Measurements from ENCODE around the gene PRSS1. TPM values are rescaled to one million over a fixed set of nuclear protein-coding genes. Genes with fewer than 3 reads are reported as not detected.
A peak's percentile ranks its signal among the peaks of the same experiment; 100 is the strongest.

The PRSS1 gene
- total RNA-seq, 1 donor from 2014 or later: not detected

DNA sequence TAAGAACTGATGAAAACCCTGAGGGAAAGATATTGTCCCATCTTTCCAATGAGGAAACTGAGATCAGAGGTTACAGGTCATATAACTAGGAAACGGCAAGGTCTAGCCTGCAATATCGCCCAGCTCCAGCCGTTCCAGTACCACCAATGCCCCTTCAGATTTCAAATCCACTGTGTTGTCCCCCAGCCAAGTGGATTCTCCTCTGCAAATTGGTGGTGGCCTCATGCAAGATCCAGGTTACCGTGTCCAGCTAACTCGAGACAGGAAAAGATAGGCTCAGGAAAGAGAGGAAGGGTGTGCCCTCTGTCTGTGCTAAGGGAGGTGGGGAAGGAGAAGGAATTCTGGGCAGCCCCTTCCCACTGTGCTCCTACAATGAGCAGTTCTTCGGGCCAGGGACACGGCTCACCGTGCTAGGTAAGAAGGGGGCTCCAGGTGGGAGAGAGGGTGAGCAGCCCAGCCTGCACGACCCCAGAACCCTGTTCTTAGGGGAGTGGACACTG, 46.8 kb downstream of the PRSS1 start:
- intact Hi-C loops (cut with DNase I): no loop called here
- Histone ChIP-seq H3K4me3 (peak overlapping the region in 1 of 2 donors; percentile 61), H3K36me3 (no peaks in the 10 kb centered on the region), H3K9me3 (no peaks in the 10 kb centered on the region), H3K27me3 (peaks cover 5% of the 10 kb centered on the region), H3K27ac (no peak overlapping the region), H3K4me1 (peaks cover 5 to 10% of the 10 kb centered on the region in 2 donors)
- DNase-seq (ENCODE audit: low spot score in 2 of 2): peak in 1 of 2 donors; percentile 33
- TF ChIP-seq, protein P1, sequence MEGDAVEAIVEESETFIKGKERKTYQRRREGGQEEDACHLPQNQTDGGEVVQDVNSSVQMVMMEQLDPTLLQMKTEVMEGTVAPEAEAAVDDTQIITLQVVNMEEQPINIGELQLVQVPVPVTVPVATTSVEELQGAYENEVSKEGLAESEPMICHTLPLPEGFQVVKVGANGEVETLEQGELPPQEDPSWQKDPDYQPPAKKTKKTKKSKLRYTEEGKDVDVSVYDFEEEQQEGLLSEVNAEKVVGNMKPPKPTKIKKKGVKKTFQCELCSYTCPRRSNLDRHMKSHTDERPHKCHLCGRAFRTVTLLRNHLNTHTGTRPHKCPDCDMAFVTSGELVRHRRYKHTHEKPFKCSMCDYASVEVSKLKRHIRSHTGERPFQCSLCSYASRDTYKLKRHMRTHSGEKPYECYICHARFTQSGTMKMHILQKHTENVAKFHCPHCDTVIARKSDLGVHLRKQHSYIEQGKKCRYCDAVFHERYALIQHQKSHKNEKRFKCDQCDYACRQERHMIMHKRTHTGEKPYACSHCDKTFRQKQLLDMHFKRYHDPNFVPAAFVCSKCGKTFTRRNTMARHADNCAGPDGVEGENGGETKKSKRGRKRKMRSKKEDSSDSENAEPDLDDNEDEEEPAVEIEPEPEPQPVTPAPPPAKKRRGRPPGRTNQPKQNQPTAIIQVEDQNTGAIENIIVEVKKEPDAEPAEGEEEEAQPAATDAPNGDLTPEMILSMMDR (IDR thresholded peaks at IDR 0.05): no peak

DNA sequence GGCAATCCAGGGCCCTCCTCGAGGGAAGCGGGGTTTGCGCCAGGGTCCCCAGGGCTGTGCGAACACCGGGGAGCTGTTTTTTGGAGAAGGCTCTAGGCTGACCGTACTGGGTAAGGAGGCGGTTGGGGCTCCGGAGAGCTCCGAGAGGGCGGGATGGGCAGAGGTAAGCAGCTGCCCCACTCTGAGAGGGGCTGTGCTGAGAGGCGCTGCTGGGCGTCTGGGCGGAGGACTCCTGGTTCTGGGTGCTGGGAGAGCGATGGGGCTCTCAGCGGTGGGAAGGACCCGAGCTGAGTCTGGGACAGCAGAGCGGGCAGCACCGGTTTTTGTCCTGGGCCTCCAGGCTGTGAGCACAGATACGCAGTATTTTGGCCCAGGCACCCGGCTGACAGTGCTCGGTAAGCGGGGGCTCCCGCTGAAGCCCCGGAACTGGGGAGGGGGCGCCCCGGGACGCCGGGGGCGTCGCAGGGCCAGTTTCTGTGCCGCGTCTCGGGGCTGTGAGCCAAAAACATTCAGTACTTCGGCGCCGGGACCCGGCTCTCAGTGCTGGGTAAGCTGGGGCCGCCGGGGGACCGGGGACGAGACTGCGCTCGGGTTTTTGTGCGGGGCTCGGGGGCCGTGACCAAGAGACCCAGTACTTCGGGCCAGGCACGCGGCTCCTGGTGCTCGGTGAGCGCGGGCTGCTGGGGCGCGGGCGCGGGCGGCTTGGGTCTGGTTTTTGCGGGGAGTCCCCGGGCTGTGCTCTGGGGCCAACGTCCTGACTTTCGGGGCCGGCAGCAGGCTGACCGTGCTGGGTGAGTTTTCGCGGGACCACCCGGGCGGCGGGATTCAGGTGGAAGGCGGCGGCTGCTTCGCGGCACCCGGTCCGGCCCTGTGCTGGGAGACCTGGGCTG, 47.5 kb downstream of the PRSS1 start:
- Histone ChIP-seq H3K9me3 (no peaks in the 10 kb centered on the region), H3K36me3 (no peaks in the 10 kb centered on the region), H3K4me1 (peaks cover 5 to 10% of the 10 kb centered on the region in 2 donors), H3K27ac (peak overlapping the region; percentile 5 to 22), H3K4me3 (peak overlapping the region; percentile 39 to 61), H3K27me3 (peaks cover 5% of the 10 kb centered on the region)
- DNase-seq (ENCODE audit: low spot score in 2 of 2): peak in 1 of 2 donors; percentile 63
- intact Hi-C loops (cut with DNase I): no loop called here
- TF ChIP-seq, protein P1 (IDR thresholded peaks at IDR 0.05): no peak

DNA sequence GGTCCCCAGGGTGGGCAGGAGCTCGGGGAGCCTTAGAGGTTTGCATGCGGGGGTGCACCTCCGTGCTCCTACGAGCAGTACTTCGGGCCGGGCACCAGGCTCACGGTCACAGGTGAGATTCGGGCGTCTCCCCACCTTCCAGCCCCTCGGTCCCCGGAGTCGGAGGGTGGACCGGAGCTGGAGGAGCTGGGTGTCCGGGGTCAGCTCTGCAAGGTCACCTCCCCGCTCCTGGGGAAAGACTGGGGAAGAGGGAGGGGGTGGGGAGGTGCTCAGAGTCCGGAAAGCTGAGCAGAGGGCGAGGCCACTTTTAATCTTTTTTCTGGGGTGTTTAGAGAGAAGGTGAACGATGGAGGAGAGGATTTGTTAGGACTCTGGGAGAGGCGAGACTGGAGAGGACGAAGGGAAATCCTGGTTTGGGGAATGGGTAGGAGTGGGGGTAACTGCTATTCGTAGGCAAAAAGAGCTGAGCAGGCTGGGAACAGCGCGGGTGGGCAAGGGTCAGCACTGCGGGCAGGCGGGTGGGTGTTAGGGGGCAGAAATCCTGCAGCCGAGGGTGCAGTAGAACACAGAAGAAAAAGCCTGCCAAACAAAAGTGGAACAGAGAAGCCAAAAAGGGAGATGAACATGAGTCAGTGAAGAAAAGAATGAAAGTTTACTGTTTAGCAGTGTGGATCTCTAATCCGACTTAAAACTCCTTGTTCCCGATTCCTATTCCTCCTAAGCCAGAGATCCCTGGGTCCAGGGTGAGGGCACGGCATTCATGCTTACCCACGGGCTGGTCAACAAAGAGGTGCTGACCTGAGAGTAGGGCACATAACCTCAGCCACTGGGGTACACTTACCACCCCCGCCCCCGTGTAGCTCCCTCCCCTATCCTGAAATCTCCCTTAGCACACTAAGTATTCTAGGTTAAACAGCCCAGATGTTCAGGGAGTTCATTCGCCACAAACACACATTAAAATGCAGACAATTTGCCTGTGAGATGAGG, 48.4 kb downstream of the PRSS1 start:
- peaks cover 5% of the 10 kb centered on the region for H3K27me3 ChIP-seq
- intact Hi-C loops (cut with DNase I): no loop called here
- peak overlapping the region; percentile 5 to 22 for H3K27ac ChIP-seq

DNA sequence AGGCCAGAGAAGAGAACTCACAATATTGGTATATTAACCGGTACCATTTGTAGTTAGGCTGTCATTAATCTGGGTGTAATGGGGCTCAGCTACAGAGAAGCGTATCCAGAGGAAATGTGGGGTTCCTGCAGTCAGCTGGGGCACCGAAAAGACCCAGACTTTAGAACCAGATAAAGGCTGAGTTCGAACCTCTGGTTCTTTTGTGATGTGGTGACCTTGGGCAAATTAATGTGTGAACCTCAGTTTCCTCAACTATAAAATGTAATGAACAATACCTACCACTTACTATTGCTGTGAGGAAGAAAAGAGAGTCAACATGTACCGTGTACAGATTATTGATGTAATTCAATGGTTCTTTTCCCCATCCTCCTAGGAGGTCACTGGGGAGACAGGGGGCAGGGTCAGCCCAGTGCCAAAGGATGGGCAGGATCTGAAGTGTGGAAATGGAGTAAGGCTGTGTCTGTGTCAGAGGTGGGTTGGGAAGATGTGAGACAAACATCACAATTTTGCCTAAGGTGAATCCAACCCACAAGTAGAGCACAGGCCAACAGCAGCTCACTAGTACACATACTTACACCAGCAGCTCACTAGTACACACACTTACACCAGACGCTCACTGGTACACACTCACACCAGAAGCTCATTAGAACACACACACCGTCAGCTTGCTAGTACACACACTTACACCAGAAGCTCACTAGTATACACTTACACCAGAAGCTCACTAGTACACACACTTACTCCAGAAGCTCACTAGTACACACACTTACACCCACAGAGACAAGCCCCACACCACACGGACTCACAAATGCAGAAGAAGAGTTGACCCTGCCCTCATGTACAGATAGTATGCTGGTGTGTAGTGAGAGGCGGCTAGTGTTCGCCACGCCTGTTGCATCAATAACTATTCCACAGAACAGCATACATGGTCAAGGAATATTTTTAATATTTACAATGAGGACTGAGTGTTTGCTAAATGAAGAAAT, 49.5 kb downstream of the PRSS1 start:
- intact Hi-C loops (cut with DNase I): no loop called here
- Histone ChIP-seq H3K36me3 (no peaks in the 10 kb centered on the region), H3K9me3 (no peaks in the 10 kb centered on the region), H3K27ac (no peak overlapping the region), H3K4me1 (peaks cover 5 to 10% of the 10 kb centered on the region in 2 donors), H3K4me3 (peak overlapping the region in 1 of 2 donors; percentile 61), H3K27me3 (peaks cover 5% of the 10 kb centered on the region)
- DNase-seq (ENCODE audit: low spot score in 2 of 2): peak in 1 of 2 donors; percentile 42
- TF ChIP-seq, protein P1 (IDR thresholded peaks at IDR 0.05): no peak

More for the DNA sequence above, 48.4 kb downstream of the PRSS1 start:
- H3K4me3 ChIP-seq: peak overlapping the region; percentile 39 to 61
- no peaks in the 10 kb centered on the region for H3K36me3 ChIP-seq
- TF ChIP-seq, protein P1 (IDR thresholded peaks at IDR 0.05): no peak
- no peaks in the 10 kb centered on the region for H3K9me3 ChIP-seq
- peaks cover 5 to 10% of the 10 kb centered on the region in 2 donors for H3K4me1 ChIP-seq
- peak in 1 of 2 donors; percentile 31 for DNase-seq (ENCODE audit: low spot score in 2 of 2)
